ENCODE measurements around the gene ESCO1.
"Not testable (repeated sequence)": the region's sequence is repeated elsewhere in the genome, so short reads cannot be mapped to it uniquely, and the experiment has no call there.

The ESCO1 gene

DNA sequence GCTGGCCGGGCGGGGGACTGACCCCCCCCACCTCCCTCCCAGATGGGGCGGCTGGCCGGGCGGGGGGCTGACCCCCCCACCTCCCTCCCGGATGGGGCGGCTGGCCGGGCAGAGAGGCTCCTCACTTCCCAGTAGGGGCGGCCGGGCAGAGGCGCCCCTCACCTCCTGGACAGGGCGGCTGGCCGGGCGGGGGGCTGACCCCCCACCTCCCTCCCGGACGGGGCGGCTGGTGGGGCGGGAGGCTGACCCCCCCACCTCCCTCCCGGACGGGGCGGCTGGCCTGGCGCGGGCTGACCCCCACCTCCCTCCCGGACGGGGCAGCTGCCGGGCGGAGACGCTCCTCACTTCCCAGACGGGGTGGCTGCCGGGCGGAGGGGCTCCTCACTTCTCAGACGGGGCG is 8.1 kb downstream of the ESCO1 start:
- not testable (repeated sequence) for H3K27ac ChIP-seq; DNase-seq (ENCODE audit: low read depth, low spot score)

DNA sequence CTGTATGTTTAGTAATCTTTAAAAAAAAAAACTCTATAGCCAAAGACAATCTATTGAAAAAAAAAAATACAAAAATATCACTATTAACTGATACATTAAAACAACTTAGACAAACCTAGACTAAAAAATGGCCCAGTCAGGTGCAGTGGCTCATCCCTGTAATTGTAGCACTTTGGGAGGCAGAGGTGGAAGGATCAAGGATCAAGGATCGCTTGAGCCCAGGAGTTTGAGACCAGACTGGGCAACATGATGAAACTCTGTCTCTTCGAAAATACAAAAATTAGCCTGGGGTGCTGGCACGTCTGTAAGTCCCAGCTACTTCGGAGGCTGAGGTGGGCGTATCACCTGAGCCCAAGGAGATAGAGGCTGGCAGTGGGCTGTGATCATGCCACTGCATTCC is 16.1 kb downstream of the ESCO1 start:
- DNase-seq (ENCODE audit: low read depth, low spot score), result no peak
- H3K27ac ChIP-seq, result no peak overlapping the region

DNA sequence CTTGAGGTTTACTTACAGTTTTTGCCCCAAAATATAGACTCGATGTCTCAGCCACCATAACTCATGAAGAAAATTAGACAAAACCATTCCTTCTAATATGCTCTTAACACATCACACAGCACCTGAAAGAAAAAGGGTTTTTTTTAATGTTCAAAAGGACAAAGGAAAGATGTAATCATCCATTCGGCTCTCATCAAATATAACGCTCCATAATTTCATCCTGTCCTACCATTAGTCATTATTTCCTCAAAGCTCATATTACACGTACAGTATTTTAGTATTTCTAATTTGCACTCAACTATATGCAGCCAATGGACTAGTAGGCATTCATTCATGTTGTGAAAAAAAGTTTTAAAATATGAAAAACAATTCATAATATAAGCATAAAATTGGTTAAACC is 24.8 kb downstream of the ESCO1 start:
- no peak for DNase-seq (ENCODE audit: low read depth, low spot score)
- no peak overlapping the region for H3K27ac ChIP-seq

DNA sequence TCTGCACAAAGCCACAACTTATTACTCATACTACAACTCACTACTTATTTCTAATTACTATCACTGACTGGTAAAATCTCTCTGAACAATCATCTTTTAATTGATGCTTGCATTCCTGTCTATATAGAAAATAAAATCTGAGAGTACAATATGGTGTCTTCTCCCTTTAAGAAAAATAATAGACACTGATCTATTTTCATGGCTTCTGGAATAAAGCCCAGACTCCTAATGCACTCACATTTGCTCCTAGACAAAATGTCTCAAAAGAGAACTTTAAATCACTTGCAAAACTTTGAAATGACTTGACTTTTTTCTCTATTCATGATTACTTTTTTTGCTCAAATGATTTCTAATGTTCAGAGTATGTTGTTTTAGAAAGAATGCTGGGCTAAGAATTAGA is 28.7 kb downstream of the ESCO1 start:
- no peak for DNase-seq (ENCODE audit: low read depth, low spot score)
- H3K27ac ChIP-seq, result no peak overlapping the region

DNA sequence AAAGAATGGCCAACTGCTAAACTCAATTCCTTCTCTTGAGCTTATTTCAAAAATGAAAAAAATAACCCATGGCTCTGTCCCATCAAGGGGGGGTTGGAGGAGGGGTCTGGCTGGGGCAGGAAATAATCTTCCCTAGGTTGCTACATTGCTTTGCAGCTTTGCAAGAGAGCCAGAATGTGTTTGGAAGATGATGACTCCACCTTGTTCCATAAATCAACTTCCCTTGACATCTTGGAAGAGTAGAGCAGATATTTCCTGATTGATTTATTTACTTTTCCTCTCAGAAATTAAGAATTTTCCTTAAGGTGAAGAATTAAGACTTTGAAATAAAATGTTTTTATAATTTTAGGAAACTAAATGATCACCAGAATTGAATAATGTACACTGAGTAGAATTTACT is 41.3 kb downstream of the ESCO1 start:
- DNase-seq (ENCODE audit: low read depth, low spot score), result no peak

DNA sequence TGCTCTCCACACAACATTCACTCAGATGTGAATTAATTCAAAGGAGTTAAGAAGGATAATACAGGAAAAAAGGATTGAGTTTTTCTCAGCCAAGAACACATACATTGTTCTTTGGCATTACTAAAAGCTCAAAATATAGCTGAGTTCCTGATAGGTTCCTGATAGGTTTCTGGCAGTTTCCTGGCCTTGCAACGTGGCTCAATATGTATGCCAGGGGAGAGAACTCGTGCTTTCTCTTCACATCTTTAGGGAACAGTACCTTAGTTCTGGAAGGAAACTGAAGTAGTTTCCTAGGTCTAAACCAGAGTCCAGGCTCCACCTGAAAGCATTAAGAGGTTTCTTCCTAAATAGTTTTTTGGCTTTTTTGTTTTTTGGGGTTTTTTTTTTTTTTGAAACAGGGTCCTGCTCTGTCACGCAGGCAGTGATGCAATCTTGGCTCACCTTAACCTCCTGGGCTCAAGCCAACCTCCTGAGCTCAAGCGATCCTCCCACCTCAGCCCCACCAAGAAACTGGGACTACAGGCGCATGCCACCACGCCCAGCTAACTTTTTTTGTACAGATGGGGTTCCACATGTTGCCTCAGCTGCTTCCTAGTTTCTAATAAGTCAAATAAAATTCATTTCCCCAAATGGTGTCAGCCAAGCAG is 42.8 kb downstream of the ESCO1 start:
- peak overlapping the region; percentile 74 for H3K27ac ChIP-seq
- peak; percentile 16 for DNase-seq (ENCODE audit: low read depth, low spot score)

More for the DNA sequence above, 41.3 kb downstream of the ESCO1 start:
- peak overlapping the region; percentile 74 for H3K27ac ChIP-seq

DNA sequence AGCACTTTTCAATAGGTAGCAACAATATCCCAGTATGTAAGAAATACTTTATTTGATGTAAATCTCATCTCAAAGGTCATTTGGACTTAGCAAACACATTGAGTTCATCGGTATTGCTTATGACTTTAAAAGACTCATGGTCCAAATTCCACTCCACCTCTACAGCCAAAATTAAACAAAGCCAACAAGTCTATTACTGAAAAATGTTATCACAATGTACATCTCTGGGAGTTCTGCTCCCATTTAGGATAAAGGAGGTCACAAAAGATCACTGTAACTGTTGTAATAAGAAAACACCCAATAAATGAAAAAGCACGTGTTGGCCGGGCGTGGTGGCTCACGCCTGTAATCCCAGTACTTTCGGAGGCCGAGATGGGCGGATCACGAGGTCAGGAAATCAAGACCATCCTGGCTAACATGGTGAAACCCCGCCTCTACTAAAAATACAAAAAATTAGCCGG is 50.0 kb downstream of the ESCO1 start:
- no peak overlapping the region for H3K27ac ChIP-seq
- no peak for DNase-seq (ENCODE audit: low read depth, low spot score)

DNA sequence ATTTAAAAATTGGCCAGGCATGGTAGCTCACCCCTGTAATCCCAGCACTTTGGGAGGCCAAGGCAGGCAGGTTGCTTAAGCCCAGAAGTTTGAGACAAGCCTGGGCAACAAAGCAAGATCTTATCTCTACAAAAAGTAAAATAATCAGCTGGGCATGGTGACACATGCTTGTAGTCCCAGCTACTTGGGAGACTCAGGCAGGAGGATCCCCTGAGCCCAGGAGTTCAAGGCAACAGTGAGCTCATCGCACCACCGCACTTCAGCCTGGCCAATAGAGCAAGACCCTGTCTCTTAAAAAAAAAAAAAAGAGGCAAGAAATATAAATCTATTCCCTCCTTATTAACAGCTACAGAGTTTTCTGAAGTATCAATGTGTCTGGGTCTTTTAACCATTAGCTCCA is 51.9 kb downstream of the ESCO1 start:
- DNase-seq (ENCODE audit: low read depth, low spot score), result peak; percentile 46
- peak overlapping the region; percentile 12 for H3K27ac ChIP-seq

DNA sequence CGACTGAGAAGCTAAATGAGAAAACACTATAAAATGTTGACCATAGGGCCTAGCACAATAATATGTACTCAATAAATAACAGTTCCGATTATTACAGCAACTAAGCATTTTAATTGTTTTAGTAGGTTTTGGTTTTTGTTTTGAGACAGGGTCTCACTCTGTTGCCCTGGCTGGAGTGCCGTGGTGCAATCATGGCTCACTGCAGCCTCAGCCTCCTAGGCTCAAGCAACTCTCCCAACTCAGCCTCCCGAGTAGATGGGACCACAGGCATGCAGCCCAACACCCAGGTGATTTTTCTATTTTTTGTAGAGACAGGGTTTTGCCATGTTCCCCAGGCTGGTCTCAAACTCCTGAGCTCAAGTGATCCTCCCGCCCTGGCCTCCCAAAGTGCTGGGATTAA is 54.1 kb downstream of the ESCO1 start:
- H3K27ac ChIP-seq, result no peak overlapping the region
- no peak for DNase-seq (ENCODE audit: low read depth, low spot score)

DNA sequence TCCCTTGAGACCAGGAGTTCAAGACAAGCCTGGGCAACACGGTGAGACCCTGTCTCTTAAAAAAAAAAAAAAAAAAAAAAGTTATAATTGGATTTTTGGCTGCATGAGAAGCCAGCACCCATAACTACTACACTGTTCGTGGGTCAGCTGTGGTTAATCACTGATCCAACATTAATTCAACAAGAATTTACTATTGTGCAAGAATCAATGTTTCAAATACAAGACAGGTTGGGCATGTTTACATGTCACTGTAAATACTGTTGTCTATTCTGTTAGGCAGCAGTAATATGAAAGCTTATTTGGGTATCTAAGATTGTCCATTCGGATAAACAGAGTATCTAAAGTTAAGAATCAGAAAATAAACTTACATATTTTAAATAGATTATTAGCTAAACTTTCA is 62.3 kb downstream of the ESCO1 start:
- no peak for DNase-seq (ENCODE audit: low read depth, low spot score)
- H3K27ac ChIP-seq, result no peak overlapping the region

DNA sequence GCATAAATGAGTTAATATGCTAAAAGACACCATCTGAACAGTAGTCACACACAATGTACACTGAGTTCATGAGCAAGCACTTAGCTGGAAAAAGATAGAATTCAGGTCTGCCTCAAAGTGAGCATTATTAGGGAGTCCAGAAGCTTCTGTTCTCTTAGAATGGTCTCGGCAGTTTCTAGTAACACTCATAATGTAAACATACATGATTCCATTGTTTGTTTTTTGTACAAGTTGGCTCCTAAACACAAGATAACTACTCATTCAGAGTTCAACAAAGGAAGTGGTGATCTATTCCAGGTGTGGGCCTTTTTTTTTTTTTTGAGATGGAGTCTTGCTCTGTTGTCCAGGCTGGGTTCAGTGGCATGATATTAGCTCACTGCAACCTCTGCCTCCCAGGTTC is 66.2 kb downstream of the ESCO1 start:
- no peak overlapping the region for H3K27ac ChIP-seq
- no peak for DNase-seq (ENCODE audit: low read depth, low spot score)

DNA sequence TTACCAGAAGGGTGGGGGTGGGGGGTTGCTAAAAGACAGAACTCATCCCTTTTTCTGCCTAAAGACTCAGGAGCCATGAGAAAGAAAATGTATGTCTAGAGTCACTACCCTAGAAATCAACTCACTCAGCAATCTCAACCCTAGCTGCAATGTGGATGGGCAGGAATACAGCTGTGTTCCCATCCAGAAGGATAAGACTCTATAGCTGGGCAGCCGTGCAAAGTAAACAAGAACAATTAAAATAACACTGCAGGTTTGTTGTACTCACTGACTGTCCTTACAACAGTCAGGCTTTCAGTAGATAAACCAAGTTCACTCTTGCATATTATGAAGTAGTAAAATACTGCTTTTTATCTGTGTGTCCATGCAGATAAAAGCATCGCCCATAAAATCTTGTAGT is 74.0 kb downstream of the ESCO1 start:
- no peak overlapping the region for H3K27ac ChIP-seq
- DNase-seq (ENCODE audit: low read depth, low spot score), result no peak

DNA sequence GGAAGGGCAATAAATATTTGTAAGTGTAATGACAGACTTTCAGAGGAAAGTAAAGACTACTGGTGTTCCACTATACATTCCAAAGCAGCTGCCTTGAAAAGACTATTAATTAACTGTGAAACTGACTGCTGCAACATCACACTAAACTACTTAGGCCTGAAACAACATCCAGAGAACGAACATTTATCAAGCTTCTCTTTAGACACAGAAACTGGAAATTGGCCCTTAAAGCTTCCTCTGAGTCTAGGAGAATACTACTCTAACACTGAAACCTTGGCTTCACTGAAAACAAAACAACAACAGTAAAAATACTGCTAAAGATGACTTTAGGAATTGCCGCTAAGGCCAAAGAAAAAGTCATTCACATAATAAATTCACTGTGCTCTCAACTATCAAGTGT is 74.6 kb downstream of the ESCO1 start:
- no peak for DNase-seq (ENCODE audit: low read depth, low spot score)
- H3K27ac ChIP-seq, result no peak overlapping the region

DNA sequence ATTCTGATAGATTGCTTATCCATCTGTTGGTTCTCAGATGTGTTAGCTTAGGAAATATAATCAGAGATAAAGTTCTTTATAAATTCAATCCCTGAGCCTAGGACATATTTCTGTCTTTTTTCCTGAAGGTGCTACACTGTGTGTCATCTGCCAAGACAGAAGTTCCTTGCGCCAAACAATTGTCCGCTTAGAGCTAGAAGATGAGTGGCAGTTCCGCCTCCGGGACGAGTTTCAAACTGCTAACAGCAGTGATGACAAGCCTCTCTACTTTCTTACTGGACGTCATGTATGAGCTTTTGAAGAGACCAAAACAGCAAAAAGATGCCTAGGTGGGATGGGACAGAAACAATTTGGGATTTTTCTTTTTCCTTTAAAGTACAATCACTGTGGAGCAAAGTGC is 78.0 kb downstream of the ESCO1 start:
- H3K27ac ChIP-seq, result no peak overlapping the region
- DNase-seq (ENCODE audit: low read depth, low spot score), result no peak

DNA sequence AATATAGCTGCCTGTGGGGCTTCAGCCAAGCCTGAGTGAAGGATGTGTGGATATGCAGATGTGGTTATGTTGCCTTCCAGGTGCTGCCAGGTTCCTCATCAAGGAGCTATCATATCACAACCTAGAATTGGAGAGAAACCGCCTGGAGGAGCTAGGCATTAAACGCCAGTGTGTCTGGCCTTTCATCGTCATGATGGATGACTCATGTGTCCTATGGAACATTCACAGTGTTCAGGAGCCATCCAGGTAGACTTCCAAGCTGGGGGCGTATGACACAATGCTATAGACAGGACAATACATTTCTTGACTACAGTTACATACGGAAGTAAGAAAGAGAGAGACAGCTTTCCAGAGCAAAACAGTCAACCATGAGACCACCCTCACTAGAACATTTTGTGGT is 86.8 kb downstream of the ESCO1 start:
- no peak for DNase-seq (ENCODE audit: low read depth, low spot score)
- H3K27ac ChIP-seq, result no peak overlapping the region

DNA sequence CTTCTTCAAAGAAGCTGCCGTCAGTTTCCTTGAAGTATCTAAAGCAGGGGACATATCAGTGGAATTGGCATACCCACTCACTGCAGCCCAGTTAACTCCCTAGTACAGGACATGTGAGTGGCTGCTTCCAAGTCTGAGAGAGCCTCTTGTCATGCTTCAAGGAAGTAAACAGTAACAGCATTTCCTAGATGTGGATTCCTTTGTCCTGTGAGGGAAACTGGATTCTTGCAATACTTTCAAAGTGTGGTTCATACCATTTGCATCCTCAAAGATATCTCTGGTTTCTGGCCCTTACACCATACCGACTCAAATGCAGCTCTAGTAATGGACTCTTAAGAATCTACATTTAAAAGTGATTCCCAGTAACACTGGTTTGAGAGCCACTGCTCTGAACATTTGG is 87.2 kb downstream of the ESCO1 start:
- DNase-seq (ENCODE audit: low read depth, low spot score), result no peak
- no peak overlapping the region for H3K27ac ChIP-seq

DNA sequence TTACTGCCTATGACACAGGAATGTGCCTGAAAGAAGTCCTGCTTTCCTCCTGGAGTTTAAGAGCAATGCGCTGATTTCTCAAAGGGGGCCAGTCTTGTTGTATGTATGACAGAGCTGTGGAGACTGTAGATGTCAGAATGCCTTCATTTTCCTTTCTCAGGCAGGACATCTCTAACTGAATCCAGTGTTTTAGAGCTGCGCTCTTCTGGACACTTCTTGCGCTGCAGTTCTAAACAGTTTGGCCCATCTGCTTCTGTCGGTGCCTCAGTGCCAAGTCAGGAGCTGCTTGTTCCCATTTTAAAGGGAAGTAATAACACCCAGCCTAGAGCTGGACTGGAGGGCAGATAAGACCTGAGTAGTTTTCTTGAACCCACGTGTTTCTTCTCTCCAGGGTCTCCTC is 91.4 kb downstream of the ESCO1 start:
- DNase-seq (ENCODE audit: low read depth, low spot score), result no peak
- H3K27ac ChIP-seq, result no peak overlapping the region

DNA sequence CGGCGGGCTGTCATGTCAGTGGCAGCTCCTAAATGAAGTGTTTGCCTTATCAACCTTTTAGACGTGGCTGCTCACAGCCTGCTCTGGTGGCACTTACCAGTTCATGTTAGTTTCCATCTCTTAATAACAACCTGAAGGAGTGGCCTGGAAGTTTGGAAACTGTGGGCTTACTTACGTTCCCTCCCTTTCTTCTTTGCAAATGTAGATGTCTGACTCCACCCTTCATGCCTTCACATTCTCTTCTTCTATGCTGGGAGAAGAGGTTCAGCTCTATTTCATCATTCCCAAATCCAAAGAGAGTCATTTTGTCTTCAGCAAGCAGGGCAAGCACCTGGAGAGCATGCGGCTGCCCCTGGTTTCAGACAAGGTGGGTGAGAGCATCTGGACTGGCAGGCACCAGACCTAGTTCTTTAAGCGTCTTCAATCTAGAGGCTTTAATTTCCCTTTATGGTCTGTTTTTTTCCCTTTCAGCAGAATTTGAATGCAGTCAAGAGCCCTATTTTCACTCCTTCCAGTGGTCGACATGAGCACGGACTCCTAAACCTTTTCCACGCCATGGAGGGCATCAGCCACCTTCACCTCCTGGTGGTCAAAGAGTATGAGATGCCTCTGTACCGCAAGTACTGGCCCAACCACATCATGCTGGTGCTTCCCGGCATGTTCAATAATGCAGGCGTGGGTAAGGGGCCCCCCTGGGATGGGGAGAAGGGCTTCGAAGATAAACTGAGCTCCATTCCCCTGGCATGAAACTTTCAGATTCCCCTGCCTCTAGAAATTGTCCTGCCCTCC is 92.4 kb downstream of the ESCO1 start:
- no peak overlapping the region for H3K27ac ChIP-seq
- DNase-seq (ENCODE audit: low read depth, low spot score), result no peak

DNA sequence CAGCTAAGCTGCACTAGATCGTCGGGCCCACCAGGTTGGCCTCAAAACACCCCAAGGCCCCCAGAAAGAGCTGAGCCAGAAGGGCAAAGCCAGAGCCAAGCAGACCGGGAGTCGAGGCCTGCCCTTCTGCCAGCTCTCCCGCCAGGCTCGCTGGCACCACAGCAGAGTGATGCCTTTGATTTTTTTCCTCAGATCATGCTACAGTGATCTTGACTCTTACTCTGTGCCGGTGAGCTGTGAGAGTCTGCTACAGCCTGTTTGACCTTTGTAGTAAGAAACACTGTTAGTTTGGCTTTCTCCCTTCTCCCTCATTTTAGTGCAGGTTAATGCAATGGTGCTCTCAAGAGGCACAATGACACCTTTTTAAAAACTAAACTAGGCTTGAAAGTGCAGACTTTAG is 97.8 kb downstream of the ESCO1 start:
- no peak for DNase-seq (ENCODE audit: low read depth, low spot score)

DNA sequence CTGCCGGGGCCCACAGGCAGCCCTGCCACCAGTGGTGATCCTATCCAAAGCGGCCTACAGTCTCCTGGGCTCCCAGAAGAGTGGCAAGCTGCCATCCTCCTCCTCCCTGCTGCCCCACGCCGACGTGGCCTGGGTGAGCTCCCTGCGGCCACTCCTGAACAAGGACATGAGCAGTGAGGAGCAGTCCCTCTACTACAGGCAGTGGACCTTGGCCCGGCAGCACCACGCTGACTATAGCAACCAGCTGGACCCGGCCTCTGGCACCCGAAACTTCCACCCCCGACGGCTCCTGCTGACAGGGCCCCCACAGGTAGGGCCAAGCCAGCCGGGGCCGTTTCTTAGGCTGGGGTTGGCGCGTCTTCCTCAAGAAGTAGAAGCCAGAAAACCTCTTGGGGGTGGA is 100.5 kb downstream of the ESCO1 start:
- no peak for DNase-seq (ENCODE audit: low read depth, low spot score)
- no peak overlapping the region for H3K27ac ChIP-seq

More for the DNA sequence above, 97.8 kb downstream of the ESCO1 start:
- no peak overlapping the region for H3K27ac ChIP-seq

DNA sequence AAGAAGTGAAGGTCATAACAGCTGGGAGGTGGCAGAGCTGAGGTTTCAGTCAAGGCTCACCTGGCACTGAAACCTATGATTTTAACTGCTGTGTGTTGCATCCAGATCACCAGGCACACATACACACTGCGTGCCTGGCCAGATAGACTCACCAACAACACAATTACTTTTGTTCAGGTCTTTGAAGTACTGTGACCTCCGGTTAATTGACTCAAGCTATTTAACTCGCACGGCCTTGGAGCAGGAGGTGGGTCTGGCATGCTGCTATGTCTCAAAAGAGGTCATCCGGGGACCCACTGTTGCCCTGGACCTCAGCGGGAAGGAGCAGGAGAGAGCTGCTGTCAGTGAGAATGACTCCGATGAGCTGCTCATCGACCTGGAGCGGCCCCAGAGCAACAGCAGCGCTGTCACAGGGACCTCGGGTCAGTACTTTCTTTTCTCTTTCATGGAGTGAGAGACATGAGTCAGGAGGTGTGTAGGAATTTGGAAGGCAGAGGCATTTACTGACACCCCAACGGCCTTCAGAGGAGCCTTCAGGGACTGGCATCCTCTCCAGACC is 104.1 kb downstream of the ESCO1 start:
- H3K27ac ChIP-seq, result no peak overlapping the region
- no peak for DNase-seq (ENCODE audit: low read depth, low spot score)

DNA sequence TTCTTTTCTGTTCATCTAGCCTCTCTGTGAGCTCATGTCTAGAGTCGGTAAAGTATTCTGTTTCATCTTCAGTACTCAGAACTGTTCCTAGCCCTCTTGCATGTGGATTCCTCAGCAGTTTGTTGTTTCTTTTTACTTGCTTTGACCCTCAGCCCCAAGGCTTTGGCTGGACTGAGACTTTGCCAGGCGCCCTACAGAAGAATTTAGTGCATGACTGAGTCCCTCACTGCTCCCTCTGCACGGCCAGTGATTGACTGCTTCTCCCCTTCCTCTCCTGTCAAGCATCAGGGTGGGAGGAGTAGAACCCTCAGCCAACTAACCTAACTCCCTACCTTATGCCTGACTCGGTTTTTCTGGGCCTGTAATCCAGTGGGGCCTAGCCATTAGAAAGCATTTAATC is 109.8 kb downstream of the ESCO1 start:
- DNase-seq (ENCODE audit: low read depth, low spot score), result no peak
- H3K27ac ChIP-seq, result no peak overlapping the region

Data from epithelial cell of prostate (primary cell).